ENCODE data around the gene TCFL5. TPM values are rescaled to one million over a fixed set of nuclear protein-coding genes. Genes with fewer than 3 reads are reported as not detected.

The TCFL5 gene
- polyA plus RNA-seq, 3 donors = 0.38 to 3.5 (median 0.89) TPM

DNA sequence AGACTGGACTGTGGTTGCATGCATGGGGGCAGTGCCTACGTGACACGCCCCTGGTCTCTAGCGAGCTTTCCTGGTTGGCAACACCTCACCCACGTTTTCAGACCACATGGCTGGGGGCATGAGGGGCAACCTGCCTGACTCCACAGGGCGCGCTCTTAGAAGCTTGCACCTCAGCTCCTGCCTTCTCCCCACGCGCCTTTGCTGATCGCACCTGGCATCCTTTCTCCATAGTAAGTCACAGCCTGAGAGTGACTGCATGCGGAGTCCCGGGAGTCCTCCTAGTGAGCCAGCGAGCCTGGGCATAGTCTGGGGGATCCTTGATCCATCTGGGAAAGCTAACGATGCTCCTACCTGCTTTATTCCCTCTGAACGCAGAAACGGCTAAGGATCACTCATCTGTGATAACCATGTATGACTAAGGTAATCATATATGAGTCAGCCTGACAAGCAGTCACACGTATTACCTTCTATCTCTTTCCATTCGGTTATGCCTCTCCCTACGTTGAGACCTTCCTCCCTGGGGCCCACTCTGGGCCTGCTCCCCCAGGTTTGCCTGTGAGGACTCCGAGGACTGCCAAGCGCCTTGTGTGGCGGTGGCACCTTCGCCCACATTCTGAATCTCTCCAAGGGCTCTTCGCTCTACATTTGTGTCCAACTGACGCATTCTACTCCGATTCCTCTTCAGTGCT is 4.5 kb downstream of the TCFL5 start:
- Histone ChIP-seq H3K27ac (ENCODE audit: low read depth in 1 of 2, low read length in 2 of 2) (no peak overlapping the region), H3K9me3 (replicated peaks in 1 of 2; ENCODE audit: control insufficient read depth in 1 of 2, insufficient read depth in 1 of 2, low read length in 2 of 2) (peaks cover 2 to 4% of the 10 kb centered on the region in 2 donors), H3K36me3 (replicated peaks in 1 of 2; ENCODE audit: control insufficient read depth in 1 of 2, insufficient read depth in 2 of 2, low read length in 2 of 2) (peaks cover 26 to 46% of the 10 kb centered on the region in 2 donors), H3K27me3 (ENCODE audit: control insufficient read depth in 2 of 2, insufficient read depth in 2 of 2, low read length in 2 of 2) (peaks cover 8 to 12% of the 10 kb centered on the region in 2 donors), H3K9ac (ENCODE audit: insufficient read depth, low read length, poor library complexity, severe bottlenecking) (no peak overlapping the region), H3K79me2 (ENCODE audit: insufficient read depth, low read length) (peaks cover 13% of the 10 kb centered on the region), H3K4me2 (replicated peaks; ENCODE audit: extremely low read depth, low read length, poor library complexity, severe bottlenecking) (no peak overlapping the region), H4K20me1 (ENCODE audit: insufficient read depth, low read length) (peaks cover 21% of the 10 kb centered on the region), H3K4me3 (replicated peaks in 1 of 3; ENCODE audit: low read depth in 2 of 3, low read length in 3 of 3) (no peak overlapping the region), H3K4me1 (ENCODE audit: control insufficient read depth in 1 of 2, insufficient read depth in 2 of 2, low read length in 2 of 2) (peaks cover 9 to 13% of the 10 kb centered on the region in 2 donors), H2AFZ (ENCODE audit: insufficient read depth, low read depth, low read length, poor library complexity, severe bottlenecking) (no peak overlapping the region)
- no peak overlapping the region for H3K4me3 Mint-ChIP-seq
- H3K27me3 Mint-ChIP-seq (ENCODE audit: low read depth in 3 of 3) = peaks cover 14 to 17% (median 15%) of the 10 kb centered on the region in 3 donors
- H3K27ac Mint-ChIP-seq = peak overlapping the region in 1 of 7 donors; percentile 40
- WGBS (ENCODE audit: insufficient coverage) = 96% methylated on average over 21 of the region's 25 CpGs
- peaks cover 2 to 8% (median 2%) of the 10 kb centered on the region in 7 donors for H3K9me3 Mint-ChIP-seq
- peaks cover 14% of the 10 kb centered on the region for H3K4me1 Mint-ChIP-seq
- intact Hi-C loops (cut with micrococcal nuclease) = loop anchor here in 1 of 2 donors (5.0 to 10.0 kb wide), 2 partner anchors 55 to 552 kb away; partner anchors contain the start of genes ADRM1 and OGFR
- peaks cover 60% of the 10 kb centered on the region in 2 donors for H3K36me3 Mint-ChIP-seq
- no peak for DNase-seq
- TF ChIP-seq, protein P1, sequence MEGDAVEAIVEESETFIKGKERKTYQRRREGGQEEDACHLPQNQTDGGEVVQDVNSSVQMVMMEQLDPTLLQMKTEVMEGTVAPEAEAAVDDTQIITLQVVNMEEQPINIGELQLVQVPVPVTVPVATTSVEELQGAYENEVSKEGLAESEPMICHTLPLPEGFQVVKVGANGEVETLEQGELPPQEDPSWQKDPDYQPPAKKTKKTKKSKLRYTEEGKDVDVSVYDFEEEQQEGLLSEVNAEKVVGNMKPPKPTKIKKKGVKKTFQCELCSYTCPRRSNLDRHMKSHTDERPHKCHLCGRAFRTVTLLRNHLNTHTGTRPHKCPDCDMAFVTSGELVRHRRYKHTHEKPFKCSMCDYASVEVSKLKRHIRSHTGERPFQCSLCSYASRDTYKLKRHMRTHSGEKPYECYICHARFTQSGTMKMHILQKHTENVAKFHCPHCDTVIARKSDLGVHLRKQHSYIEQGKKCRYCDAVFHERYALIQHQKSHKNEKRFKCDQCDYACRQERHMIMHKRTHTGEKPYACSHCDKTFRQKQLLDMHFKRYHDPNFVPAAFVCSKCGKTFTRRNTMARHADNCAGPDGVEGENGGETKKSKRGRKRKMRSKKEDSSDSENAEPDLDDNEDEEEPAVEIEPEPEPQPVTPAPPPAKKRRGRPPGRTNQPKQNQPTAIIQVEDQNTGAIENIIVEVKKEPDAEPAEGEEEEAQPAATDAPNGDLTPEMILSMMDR (IDR thresholded peaks at IDR 0.05) = no peak

DNA sequence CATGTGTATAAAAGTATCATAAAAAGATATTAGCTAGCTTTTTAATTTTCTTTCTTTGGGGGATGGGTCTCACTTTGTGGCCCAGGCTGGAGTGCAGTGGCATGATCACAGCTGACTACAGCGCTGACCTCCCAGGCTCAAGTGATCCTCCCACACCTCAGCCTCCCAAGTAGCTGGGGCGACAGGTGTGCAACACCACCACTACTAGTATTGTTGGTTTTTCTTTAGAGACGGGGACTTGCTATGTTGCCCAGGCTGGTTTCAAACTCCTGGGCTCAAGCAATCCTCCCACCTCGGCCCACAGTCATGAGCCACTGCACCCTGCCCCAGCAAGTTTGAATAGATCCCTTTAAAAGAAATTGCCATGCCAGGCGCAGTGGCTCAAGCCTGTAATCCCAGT is 6.5 kb downstream of the TCFL5 start:
- Mint-ChIP-seq H3K36me3 (peaks cover 66 to 73% of the 10 kb centered on the region in 2 donors), H3K4me3 (no peak overlapping the region), H3K4me1 (peaks cover 7% of the 10 kb centered on the region), H3K27me3 (ENCODE audit: low read depth in 3 of 3) (peaks cover 9 to 13% (median 10%) of the 10 kb centered on the region in 3 donors), H3K27ac (no peak overlapping the region), H3K9me3 (peaks cover 0 to 2% (median 0%) of the 10 kb centered on the region in 7 donors)
- H3K4me1 ChIP-seq (ENCODE audit: control insufficient read depth in 1 of 2, insufficient read depth in 2 of 2, low read length in 2 of 2) = peaks cover under 1 to 6% of the 10 kb centered on the region in 2 donors
- H3K27ac ChIP-seq (ENCODE audit: low read depth in 1 of 2, low read length in 2 of 2) = no peak overlapping the region
- intact Hi-C loops (cut with micrococcal nuclease) = loop anchor here in 1 of 2 donors (5.0 to 10.0 kb wide), 2 partner anchors 53 to 550 kb away; partner anchors contain the start of genes ADRM1 and OGFR
- H3K9ac ChIP-seq (ENCODE audit: insufficient read depth, low read length, poor library complexity, severe bottlenecking) = no peak overlapping the region
- H3K27me3 ChIP-seq (ENCODE audit: control insufficient read depth in 2 of 2, insufficient read depth in 2 of 2, low read length in 2 of 2) = peaks cover 2 to 6% of the 10 kb centered on the region in 2 donors
- H4K20me1 ChIP-seq (ENCODE audit: insufficient read depth, low read length) = peaks cover 15% of the 10 kb centered on the region
- no peak overlapping the region for H3K4me3 ChIP-seq (replicated peaks in 1 of 3; ENCODE audit: low read depth in 2 of 3, low read length in 3 of 3)
- no peak overlapping the region for H2AFZ ChIP-seq (ENCODE audit: insufficient read depth, low read depth, low read length, poor library complexity, severe bottlenecking)
- 100% methylated on average over 1 of the region's 5 CpGs for WGBS (ENCODE audit: insufficient coverage)
- no peak for DNase-seq
- peaks cover 36 to 60% of the 10 kb centered on the region in 2 donors for H3K36me3 ChIP-seq (replicated peaks in 1 of 2; ENCODE audit: control insufficient read depth in 1 of 2, insufficient read depth in 2 of 2, low read length in 2 of 2)
- TF ChIP-seq, protein P1 (IDR thresholded peaks at IDR 0.05) = no peak
- H3K4me2 ChIP-seq (replicated peaks; ENCODE audit: extremely low read depth, low read length, poor library complexity, severe bottlenecking) = no peak overlapping the region
- peaks cover 6% of the 10 kb centered on the region for H3K79me2 ChIP-seq (ENCODE audit: insufficient read depth, low read length)
- H3K9me3 ChIP-seq (replicated peaks in 1 of 2; ENCODE audit: control insufficient read depth in 1 of 2, insufficient read depth in 1 of 2, low read length in 2 of 2) = no peaks in the 10 kb centered on the region

Measured in CD14-positive monocyte (primary cell).